ENCODE results near the gene LOX. TPM values are rescaled to one million over a fixed set of nuclear protein-coding genes. Genes with fewer than 3 reads are reported as not detected.

The LOX gene
- total RNA-seq, 1 donor from 2014 or later = 0.23 TPM

DNA sequence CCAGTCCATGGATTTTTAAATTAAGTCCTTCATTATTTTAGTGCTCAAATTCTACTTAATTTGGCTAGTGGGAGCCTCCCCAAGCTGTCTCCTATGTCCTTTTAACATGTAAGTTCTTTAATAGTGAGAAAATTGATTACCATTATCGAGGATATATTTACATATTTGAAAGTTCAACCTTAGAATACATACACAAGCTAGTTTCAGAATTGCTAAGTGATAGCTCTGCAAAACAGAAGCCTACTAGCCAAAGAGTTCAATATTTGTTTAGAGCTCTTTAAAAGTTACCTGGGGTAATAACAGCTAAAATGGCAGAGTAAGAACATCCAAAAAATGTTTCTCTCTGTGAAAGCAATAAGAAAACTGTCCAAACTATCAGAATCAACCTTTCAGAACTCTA is 48.2 kb downstream of the LOX start:
- Mint-ChIP-seq H3K4me3 (ENCODE audit: unreplicated experiment) (no peak overlapping the region), H3K27ac (ENCODE audit: unreplicated experiment) (no peak overlapping the region), H3K27me3 (ENCODE audit: unreplicated experiment) (no peaks in the 10 kb centered on the region), H3K36me3 (ENCODE audit: low read depth, unreplicated experiment) (no peaks in the 10 kb centered on the region), H3K9me3 (ENCODE audit: unreplicated experiment) (no peaks in the 10 kb centered on the region), H3K4me1 (ENCODE audit: unreplicated experiment) (no peaks in the 10 kb centered on the region)
- DNase-seq (ENCODE audit: low spot score) = no peak
- TF ChIP-seq, protein P1, sequence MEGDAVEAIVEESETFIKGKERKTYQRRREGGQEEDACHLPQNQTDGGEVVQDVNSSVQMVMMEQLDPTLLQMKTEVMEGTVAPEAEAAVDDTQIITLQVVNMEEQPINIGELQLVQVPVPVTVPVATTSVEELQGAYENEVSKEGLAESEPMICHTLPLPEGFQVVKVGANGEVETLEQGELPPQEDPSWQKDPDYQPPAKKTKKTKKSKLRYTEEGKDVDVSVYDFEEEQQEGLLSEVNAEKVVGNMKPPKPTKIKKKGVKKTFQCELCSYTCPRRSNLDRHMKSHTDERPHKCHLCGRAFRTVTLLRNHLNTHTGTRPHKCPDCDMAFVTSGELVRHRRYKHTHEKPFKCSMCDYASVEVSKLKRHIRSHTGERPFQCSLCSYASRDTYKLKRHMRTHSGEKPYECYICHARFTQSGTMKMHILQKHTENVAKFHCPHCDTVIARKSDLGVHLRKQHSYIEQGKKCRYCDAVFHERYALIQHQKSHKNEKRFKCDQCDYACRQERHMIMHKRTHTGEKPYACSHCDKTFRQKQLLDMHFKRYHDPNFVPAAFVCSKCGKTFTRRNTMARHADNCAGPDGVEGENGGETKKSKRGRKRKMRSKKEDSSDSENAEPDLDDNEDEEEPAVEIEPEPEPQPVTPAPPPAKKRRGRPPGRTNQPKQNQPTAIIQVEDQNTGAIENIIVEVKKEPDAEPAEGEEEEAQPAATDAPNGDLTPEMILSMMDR (IDR thresholded peaks at IDR 0.05; ENCODE audit: unreplicated experiment) = no peak

DNA sequence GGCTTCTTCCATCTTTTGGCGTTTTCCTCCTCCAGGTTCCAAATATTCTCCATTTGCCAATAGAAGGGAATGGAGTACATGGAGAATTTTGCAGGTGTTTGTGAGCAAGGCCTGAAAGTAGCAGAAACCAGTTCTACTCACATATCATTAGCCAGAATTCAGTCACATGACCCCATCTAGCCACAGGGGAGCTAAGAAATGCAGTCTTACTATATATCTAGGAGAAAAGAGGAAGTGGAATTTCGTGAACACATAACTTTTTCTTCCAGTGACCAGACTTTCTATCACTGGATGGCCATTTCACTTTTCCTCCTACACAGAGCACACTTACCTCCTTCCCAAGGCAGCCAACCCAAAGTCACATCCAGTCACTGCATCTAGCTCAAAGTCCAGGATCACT is 55.1 kb downstream of the LOX start:
- no peak for DNase-seq (ENCODE audit: low spot score)

DNA sequence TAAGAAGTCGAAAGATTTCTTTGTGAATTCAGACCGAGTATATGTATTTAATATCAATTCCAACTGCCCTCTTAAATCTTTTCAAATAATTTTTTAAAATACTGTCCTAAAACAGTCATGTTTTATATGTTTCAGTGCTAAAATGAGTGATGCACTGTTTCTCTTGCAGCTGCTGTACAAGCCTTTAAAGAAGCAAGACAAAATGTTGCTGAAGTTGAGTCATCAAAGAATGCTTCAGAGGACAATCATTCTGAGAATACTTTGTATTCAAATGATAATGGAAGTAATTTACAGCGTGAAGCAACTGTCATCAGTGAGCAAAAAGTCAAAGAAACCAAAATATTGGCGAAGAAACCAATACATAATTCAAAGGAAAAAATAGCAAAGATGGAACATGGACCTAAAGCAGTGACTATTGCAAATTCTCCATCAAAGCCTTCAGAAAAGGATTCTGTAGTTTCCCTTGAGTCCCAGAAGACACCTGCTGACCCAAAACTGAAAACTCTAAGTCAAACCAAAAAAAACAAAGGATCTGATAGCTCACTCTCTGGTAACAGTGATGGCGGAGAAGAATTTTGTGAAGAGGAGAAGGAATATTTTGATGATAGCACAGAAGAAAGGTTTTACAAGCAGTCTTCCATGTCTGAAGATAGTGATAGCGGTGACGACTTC is 58.0 kb downstream of the LOX start:
- no peaks in the 10 kb centered on the region for H3K9me3 Mint-ChIP-seq (ENCODE audit: unreplicated experiment)
- no peaks in the 10 kb centered on the region for H3K27me3 Mint-ChIP-seq (ENCODE audit: unreplicated experiment)
- H3K27ac Mint-ChIP-seq (ENCODE audit: unreplicated experiment) = no peak overlapping the region
- no peak for DNase-seq (ENCODE audit: low spot score)
- peaks cover 3% of the 10 kb centered on the region for H3K36me3 Mint-ChIP-seq (ENCODE audit: low read depth, unreplicated experiment)
- TF ChIP-seq, protein P1 (IDR thresholded peaks at IDR 0.05; ENCODE audit: unreplicated experiment) = no peak
- no peak overlapping the region for H3K4me3 Mint-ChIP-seq (ENCODE audit: unreplicated experiment)
- H3K4me1 Mint-ChIP-seq (ENCODE audit: unreplicated experiment) = no peaks in the 10 kb centered on the region

More for the DNA sequence above, 55.1 kb downstream of the LOX start:
- no peak overlapping the region for H3K4me3 Mint-ChIP-seq (ENCODE audit: unreplicated experiment)
- no peaks in the 10 kb centered on the region for H3K9me3 Mint-ChIP-seq (ENCODE audit: unreplicated experiment)
- no peak overlapping the region for H3K27ac Mint-ChIP-seq (ENCODE audit: unreplicated experiment)
- no peaks in the 10 kb centered on the region for H3K4me1 Mint-ChIP-seq (ENCODE audit: unreplicated experiment)
- peaks cover 3% of the 10 kb centered on the region for H3K36me3 Mint-ChIP-seq (ENCODE audit: low read depth, unreplicated experiment)
- TF ChIP-seq, protein P1 (IDR thresholded peaks at IDR 0.05; ENCODE audit: unreplicated experiment) = no peak
- no peaks in the 10 kb centered on the region for H3K27me3 Mint-ChIP-seq (ENCODE audit: unreplicated experiment)

DNA sequence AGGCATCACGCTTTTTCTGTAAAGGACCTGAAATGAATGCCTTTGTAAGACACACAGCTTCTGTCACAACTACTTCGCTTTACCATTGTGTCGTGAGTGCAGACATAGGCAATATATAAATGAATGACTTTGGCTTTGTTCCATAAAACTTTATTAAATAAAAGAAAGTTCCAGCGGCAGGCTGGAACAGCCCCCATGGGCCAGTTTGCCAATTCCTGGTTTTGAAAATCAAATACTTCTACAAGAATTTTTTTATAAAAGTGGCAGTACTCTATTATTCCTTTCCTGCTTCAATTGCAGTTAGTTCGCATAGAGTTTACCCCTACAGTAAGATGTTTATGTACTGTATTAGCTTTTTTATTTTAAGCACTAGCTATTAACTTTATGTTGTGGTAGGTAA is 62.6 kb downstream of the LOX start:
- Mint-ChIP-seq H3K9me3 (ENCODE audit: unreplicated experiment) (no peaks in the 10 kb centered on the region), H3K4me1 (ENCODE audit: unreplicated experiment) (no peaks in the 10 kb centered on the region), H3K4me3 (ENCODE audit: unreplicated experiment) (no peak overlapping the region), H3K27ac (ENCODE audit: unreplicated experiment) (no peak overlapping the region), H3K27me3 (ENCODE audit: unreplicated experiment) (no peaks in the 10 kb centered on the region), H3K36me3 (ENCODE audit: low read depth, unreplicated experiment) (no peaks in the 10 kb centered on the region)
- TF ChIP-seq, protein P1 (IDR thresholded peaks at IDR 0.05; ENCODE audit: unreplicated experiment) = no peak
- DNase-seq (ENCODE audit: low spot score) = no peak

DNA sequence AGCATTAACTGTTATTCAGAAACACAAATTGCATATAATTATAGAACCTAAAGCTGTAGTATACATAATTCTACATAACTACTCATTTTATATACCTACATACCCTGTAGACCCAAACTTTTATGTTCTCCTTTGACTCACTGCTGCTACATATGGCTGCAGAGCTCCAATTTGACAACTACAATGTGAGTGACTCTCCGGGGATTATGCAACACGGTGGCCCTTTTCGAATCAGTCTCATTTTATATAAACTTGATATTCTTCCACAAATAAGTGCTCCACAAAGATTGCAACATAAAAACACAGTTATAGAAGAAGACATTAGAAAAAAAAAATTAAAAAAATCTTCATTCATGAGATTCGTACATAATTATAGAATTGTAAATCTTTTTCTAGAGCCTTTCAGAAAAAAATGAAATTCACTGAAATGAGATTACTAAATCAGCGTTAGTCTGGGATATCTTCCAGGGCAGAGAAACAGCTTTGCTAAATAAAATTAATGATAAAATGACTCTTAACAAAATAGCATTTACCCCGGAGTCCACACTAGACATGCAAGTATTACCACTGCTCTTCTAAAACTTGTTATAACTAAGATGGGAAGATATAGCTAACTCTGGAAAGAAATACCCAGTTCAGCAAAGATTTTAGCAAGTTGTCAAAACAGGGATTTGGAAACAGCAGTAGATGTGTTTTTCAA is 63.7 kb downstream of the LOX start:
- H3K9me3 Mint-ChIP-seq (ENCODE audit: unreplicated experiment) = no peaks in the 10 kb centered on the region
- DNase-seq (ENCODE audit: low spot score) = no peak
- no peaks in the 10 kb centered on the region for H3K36me3 Mint-ChIP-seq (ENCODE audit: low read depth, unreplicated experiment)
- H3K27ac Mint-ChIP-seq (ENCODE audit: unreplicated experiment) = no peak overlapping the region
- TF ChIP-seq, protein P1 (IDR thresholded peaks at IDR 0.05; ENCODE audit: unreplicated experiment) = no peak
- H3K4me3 Mint-ChIP-seq (ENCODE audit: unreplicated experiment) = no peak overlapping the region
- no peaks in the 10 kb centered on the region for H3K27me3 Mint-ChIP-seq (ENCODE audit: unreplicated experiment)
- peaks cover 2% of the 10 kb centered on the region for H3K4me1 Mint-ChIP-seq (ENCODE audit: unreplicated experiment)
